Testis (tissue), 2 donors: ENCODE measurements around the gene WNK4.

Source experiments
- POLR2A ChIP-seq: fragments of 450-650 bp; IDR thresholded peaks from one replicate; pipeline ENCODE4 v1.6.1; 2017; ENCODE audit warnings: antibody characterized with exemption, mild to moderate bottlenecking, moderate library complexity
- TF ChIP-seq, protein P1 (sequence below), 3 experiments: fragments of 450-650 bp in 2 of 3; fragments of 200-600 bp in 1 of 3; sonication (generic) in 1 of 3; IDR thresholded peaks; one replicate each; pipeline ENCODE4 v1.5.1; 2016 to 2019; ENCODE audit warnings: antibody characterized with exemption in 3 of 3, mild to moderate bottlenecking in 2 of 3, moderate library complexity in 1 of 3

DNA sequence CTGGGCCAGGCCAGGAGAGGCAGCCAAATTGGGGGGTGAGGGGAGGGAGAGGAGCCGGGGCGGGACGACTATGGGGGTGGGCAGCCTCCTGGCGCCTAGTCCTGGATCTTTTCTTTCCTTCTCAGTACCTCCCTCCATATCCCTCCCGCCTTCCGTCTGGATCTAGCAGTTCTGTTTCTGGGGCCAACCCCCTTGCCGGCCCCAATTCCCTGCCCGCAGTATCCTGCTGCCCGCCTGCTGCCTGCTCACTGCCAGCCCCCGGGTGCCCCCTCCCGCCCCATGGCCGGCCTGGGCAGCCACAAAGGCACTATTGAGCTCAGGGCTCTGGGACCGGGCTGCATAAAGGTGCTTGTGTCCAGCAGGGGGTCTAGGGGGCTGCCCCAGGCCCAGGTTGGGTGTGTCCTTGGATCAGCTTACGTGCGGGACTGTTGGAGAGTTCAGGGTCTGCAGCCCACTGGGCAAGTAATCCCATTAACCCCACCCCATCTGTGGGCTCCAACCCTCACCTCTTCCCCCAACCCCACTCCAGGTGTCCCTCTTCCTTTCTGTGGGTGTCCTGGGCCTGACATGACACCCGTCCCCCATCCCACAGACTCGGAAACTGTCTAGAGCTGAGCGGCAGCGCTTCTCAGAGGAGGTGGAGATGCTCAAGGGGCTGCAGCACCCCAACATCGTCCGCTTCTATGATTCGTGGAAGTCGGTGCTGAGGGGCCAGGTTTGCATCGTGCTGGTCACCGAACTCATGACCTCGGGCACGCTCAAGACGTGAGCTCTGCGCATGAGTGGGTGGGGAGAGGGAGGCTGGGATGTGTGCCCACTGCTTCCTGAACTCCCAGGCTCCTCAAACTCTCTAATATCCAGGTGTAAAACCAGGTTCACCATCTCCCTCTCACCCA lies 2.0 kb downstream of the WNK4 start:
- TF ChIP-seq, protein P1, sequence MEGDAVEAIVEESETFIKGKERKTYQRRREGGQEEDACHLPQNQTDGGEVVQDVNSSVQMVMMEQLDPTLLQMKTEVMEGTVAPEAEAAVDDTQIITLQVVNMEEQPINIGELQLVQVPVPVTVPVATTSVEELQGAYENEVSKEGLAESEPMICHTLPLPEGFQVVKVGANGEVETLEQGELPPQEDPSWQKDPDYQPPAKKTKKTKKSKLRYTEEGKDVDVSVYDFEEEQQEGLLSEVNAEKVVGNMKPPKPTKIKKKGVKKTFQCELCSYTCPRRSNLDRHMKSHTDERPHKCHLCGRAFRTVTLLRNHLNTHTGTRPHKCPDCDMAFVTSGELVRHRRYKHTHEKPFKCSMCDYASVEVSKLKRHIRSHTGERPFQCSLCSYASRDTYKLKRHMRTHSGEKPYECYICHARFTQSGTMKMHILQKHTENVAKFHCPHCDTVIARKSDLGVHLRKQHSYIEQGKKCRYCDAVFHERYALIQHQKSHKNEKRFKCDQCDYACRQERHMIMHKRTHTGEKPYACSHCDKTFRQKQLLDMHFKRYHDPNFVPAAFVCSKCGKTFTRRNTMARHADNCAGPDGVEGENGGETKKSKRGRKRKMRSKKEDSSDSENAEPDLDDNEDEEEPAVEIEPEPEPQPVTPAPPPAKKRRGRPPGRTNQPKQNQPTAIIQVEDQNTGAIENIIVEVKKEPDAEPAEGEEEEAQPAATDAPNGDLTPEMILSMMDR (IDR thresholded peaks at IDR 0.05), result no peak
- no peak for TF ChIP-seq POLR2A
